K562 (cell line): Measurements from ENCODE around the gene BMP2. TPM values are rescaled to one million over a fixed set of nuclear protein-coding genes. Genes with fewer than 3 reads are reported as not detected.

Experiments used
- ATAC-seq: fragments of 200-7000 bp; cut with Tn5 transposase; 3 replicates; pipeline ENCODE4 v1.9.1; 2020; ENCODE audit warnings: moderate library complexity
- BruUV-seq: library from RNA; stranded (reverse); fragments of 400-500 nt; replicated peaks from 2 replicates; lab custom pipeline; 2021; lab: Mats Ljungman, UMichigan
- CTCF ChIA-PET: fragments of 300-600 bp; formaldehyde crosslinking; extraction: SDS; loops from one replicate; lab custom pipeline; 2021; ENCODE audit warnings: low intra/inter-chr PET ratio; lab: Yijun Ruan, JAX
- POLR2A ChIA-PET: fragments of 300-600, 350-650 bp; sonication (Branson Sonifier 250); formaldehyde crosslinking; extraction: SDS; loops from one replicate; lab custom pipeline; 2021; ENCODE audit warnings: antibody characterized with exemption, inconsistent platforms; lab: Yijun Ruan, JAX
- DNase-seq, 4 experiments: peaks; one replicate each; pipeline versions ENCODE4 v3.0.0 to v3.0.0-alpha.2; 2011 to 2018; ENCODE audit warnings: low spot score in 3 of 4, mixed read lengths in 3 of 4; ENCODE audit errors: extremely low read depth in 1 of 4
- FAIRE-seq: peaks from 2 replicates; lab custom pipeline; 2011; peaks lifted over from hg19 to GRCh38; lab: Jason Lieb, UNC
- H2AFZ ChIP-seq: 2 replicates; pipeline ENCODE4 v1.6.0; 2011; ENCODE audit warnings: low read depth, low read length, control low read depth, inconsistent platforms
- H3K27ac ChIP-seq: fragments of 200-600 bp; 3 replicates; pipeline ENCODE4 v1.8.0; 2011; ENCODE audit warnings: low read depth, mild to moderate bottlenecking, control low read depth, inconsistent platforms, low read length, moderate library complexity, mixed read lengths; ENCODE audit errors: extremely low read depth
- H3K27me3 ChIP-seq, 2 experiments: fragments of 300-600 bp in 1 of 2; 2 replicates in 1 of 2; 3 replicates in 1 of 2; pipeline versions ENCODE4 v1.6.0 to v1.8.0; 2011; ENCODE audit warnings: inconsistent platforms in 2 of 2, low read length in 2 of 2, mild to moderate bottlenecking in 1 of 2, mixed read lengths in 1 of 2, moderate library complexity in 1 of 2; ENCODE audit not compliant: control insufficient read depth in 2 of 2, insufficient read depth in 2 of 2
- H3K36me3 ChIP-seq: fragments of 300-600 bp; 3 replicates; pipeline ENCODE4 v1.8.0; 2011; ENCODE audit warnings: mild to moderate bottlenecking, low read length, inconsistent platforms; ENCODE audit not compliant: control insufficient read depth, insufficient read depth
- H3K4me1 ChIP-seq, 2 experiments: fragments of 200-600 bp in 1 of 2; replicated peaks in 1 of 2; 2 replicates in 1 of 2; 3 replicates in 1 of 2; pipeline versions ENCODE4 v1.5.1 to v1.8.0; 2011; ENCODE audit warnings: inconsistent platforms in 2 of 2, low read length in 2 of 2, mild to moderate bottlenecking in 1 of 2, mixed read lengths in 1 of 2, moderate library complexity in 1 of 2; ENCODE audit not compliant: control insufficient read depth in 2 of 2, insufficient read depth in 2 of 2
- H3K4me2 ChIP-seq: 2 replicates; pipeline ENCODE4 v1.6.1; 2011; ENCODE audit warnings: low read length, control low read depth, inconsistent platforms, mixed read lengths; ENCODE audit not compliant: insufficient read depth
- H3K4me3 ChIP-seq: fragments of 200-600 bp; sonication (generic), shearing (Covaris generic); 2 replicates; pipeline ENCODE4 v1.5.1; 2016; ENCODE audit warnings: control low read depth, inconsistent platforms
- H3K79me2 ChIP-seq: fragments of 200-600 bp; 3 replicates; pipeline ENCODE4 v1.8.0; 2011; ENCODE audit warnings: low read length, inconsistent platforms; ENCODE audit not compliant: control insufficient read depth, insufficient read depth
- H3K9ac ChIP-seq, 2 experiments: 2 replicates each; pipeline versions ENCODE4 v1.6.0 to v1.6.1; 2011; ENCODE audit warnings: low read depth in 2 of 2, low read length in 2 of 2, control low read depth in 1 of 2, inconsistent platforms in 1 of 2, mild to moderate bottlenecking in 1 of 2, mixed read lengths in 1 of 2; ENCODE audit not compliant: insufficient read depth in 1 of 2
- H3K9me1 ChIP-seq: one replicate; pipeline ENCODE4 v1.6.0; 2011; ENCODE audit warnings: inconsistent platforms, mild to moderate bottlenecking, low read length, moderate library complexity; ENCODE audit not compliant: control insufficient read depth, insufficient read depth
- H3K9me3 ChIP-seq: replicated peaks from 2 replicates; pipeline ENCODE4 v1.5.1; 2011; ENCODE audit warnings: low read depth, low read length, inconsistent platforms; ENCODE audit not compliant: control insufficient read depth, insufficient read depth
- H4K20me1 ChIP-seq: replicated peaks from 2 replicates; pipeline ENCODE4 v1.6.1; 2011; ENCODE audit warnings: low read length, inconsistent platforms, mixed read lengths; ENCODE audit not compliant: control insufficient read depth, insufficient read depth
- RAD21 ChIP-seq, 2 experiments: fragments of 250-450 bp in 1 of 2; fragments of 450-650 bp in 1 of 2; sonication (Bioruptor Pico) in 1 of 2; formaldehyde crosslinking in 1 of 2; IDR thresholded peaks in 1 of 2; conservative IDR thresholded peaks in 1 of 2; 2 replicates each; pipeline versions ENCODE4 v1.4.0 to v1.8.0; 2020 to 2022; ENCODE audit warnings: mild to moderate bottlenecking in 2 of 2, moderate library complexity in 1 of 2
- TAF9B ChIP-seq: fragments of 450-650 bp; IDR thresholded peaks from 2 replicates; pipeline ENCODE4 v1.6.1; 2018; ENCODE audit warnings: mild to moderate bottlenecking; ENCODE audit not compliant: partially characterized antibody
- TCFL5 ChIP-seq: fragments of 250-450 bp; sonication (Bioruptor Pico); conservative IDR thresholded peaks from 2 replicates; pipeline ENCODE4 v1.6.1; 2021; ENCODE audit warnings: mild to moderate bottlenecking, moderate library complexity, matching md5 sums
- ZNF384 ChIP-seq: IDR thresholded peaks from 2 replicates; pipeline ENCODE4 v1.6.1; 2012; ENCODE audit warnings: low read depth, low read length, improper control_type of control experiment
- WGBS: fragments of 100-300 bp; shearing (Covaris generic); methylation state at CpG from one replicate; pipeline ENCODE4 v1.1.6; 2016; ENCODE audit warnings: low coverage, mixed read lengths; ENCODE audit not compliant: insufficient coverage; ENCODE audit errors: missing lambda C conversion rate; 5-methylcytosine and 5-hydroxymethylcytosine counted together
- in situ Hi-C: fragments of 300-500 bp; cut with MboI; formaldehyde crosslinking; loops from 4 replicates; pipeline ENCODE4 v1.15.0; 2018; ENCODE audit warnings: inconsistent platforms, mixed read lengths
- intact Hi-C: fragments of 100-400 bp; cut with micrococcal nuclease; formaldehyde crosslinking; loops from 2 replicates; pipeline ENCODE4 v1.14.2; 2022
- polyA plus RNA-seq, 8 experiments: library from polyadenylated mRNA; depleted of rRNA in 4 of 8; stranded (reverse) in 5 of 8; unstranded in 3 of 8; fragments of >200 nt; fragmentation: Nextera tagmentation in 2 of 8; fragmentation: Illumina TruSeq in 1 of 8; extraction: Ambion mirVana in 2 of 8; extraction: Trizol in 1 of 8; gene quantifications; 2 replicates each; pipeline versions ENCODE4 v1.2.1 to v1.2.3, GENCODE V29; 2011 to 2014; ENCODE audit warnings: inconsistent platforms in 1 of 8, missing spikeins in 1 of 8
- total RNA-seq, 7 experiments: library from RNA; depleted of rRNA in 6 of 7; stranded (reverse); fragments of >200 nt in 6 of 7; fragmentation: Illumina TruSeq in 2 of 7; extraction: Trizol in 2 of 7; gene quantifications; 2 replicates each; pipeline versions ENCODE4 v1.2.1 to v1.2.3, GENCODE V29; 2011 to 2021; ENCODE audit warnings: low replicate concordance in 1 of 7
- TF ChIP-seq, protein P1 (sequence below), 2 experiments: fragments of 450-650 bp in 1 of 2; sonication (generic) in 1 of 2; formaldehyde crosslinking; conservative IDR thresholded peaks; 2 replicates each; pipeline versions ENCODE4 v1.4.0 to v1.8.1; 2020 to 2022; ENCODE audit warnings: mild to moderate bottlenecking in 1 of 2, missing genetic modification reagents in 1 of 2
- TF ChIP-seq, protein P2 (sequence below), 3 experiments: IDR thresholded peaks in 2 of 3; conservative IDR thresholded peaks in 1 of 3; 2 replicates each; pipeline ENCODE4 v1.5.1; 2011 to 2012; ENCODE audit warnings: low read length in 3 of 3, mild to moderate bottlenecking in 3 of 3, control low read depth in 2 of 3, improper control_type of control experiment in 1 of 3, inconsistent platforms in 1 of 3, low read depth in 1 of 3, mixed read lengths in 1 of 3, moderate library complexity in 1 of 3; ENCODE audit not compliant: insufficient read depth in 2 of 3
- TF ChIP-seq, protein P3 (sequence below): fragments of 250-450 bp; sonication (Bioruptor Pico); IDR thresholded peaks from 2 replicates; pipeline ENCODE4 v1.8.0; 2021; ENCODE audit warnings: moderate library complexity, mild to moderate bottlenecking, inconsistent platforms

Gene BMP2
- total and polyA plus RNA-seq, 9 of the 15 experiments (the other 6 are each of a cell fraction or from before 2014, with no cell fraction given), result 0.01 to 0.07 (median 0.03) TPM; not detected in 5

DNA sequence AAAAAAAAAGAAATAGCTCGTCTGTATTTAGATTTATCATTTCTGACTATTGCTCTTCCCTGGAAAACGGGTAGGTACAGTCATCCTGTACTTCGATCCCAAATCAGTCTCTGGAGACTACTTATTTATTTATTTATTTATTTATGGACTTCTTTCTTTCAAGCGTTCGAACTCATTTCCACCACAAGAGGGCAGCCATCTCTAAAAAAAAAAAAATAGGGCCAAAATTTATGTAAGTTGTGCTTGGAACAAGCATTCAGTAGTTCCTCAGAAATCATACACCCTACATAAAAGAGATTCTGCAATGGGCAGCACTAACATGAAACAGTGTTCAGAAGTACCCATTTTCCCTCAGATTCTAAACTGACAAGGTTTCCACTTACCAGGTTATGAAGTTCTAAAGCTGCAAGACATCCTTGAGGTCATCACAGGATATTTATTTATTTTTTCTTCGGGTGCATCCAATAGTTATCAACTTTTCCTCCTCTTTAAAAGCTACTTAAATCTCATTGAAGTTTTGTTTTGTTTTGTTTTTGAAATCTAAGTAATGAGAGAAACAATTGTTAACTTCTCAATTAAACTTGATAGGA is 1.9 kb upstream of the BMP2 start:
- CTCF ChIA-PET, result interaction anchor here (0.7 kb wide), 2 partner anchors 172 to 175 kb away, joined by 3 to 4 read pairs; no protein-coding TSS in a partner anchor

More for the DNA sequence above, 1.9 kb upstream of the BMP2 start:
- Histone ChIP-seq H3K4me1 (peaks cover 0 to 16% of the 10 kb centered on the region in 2 experiments; a peak in 1 of 5 replicates), H3K9me3 (no peaks in the 10 kb centered on the region), H3K9ac (no peak overlapping the region), H3K36me3 (no peaks in the 10 kb centered on the region), H2AFZ (no peak overlapping the region), H3K4me3 (no peak overlapping the region), H3K27me3 (no peaks in the 10 kb centered on the region; a peak in 1 of 5 replicates), H3K27ac (no peak overlapping the region), H3K4me2 (no peak overlapping the region), H3K9me1 (no peaks in the 10 kb centered on the region), H3K79me2 (no peaks in the 10 kb centered on the region), H4K20me1 (no peaks in the 10 kb centered on the region)
- TF ChIP-seq, protein P1, sequence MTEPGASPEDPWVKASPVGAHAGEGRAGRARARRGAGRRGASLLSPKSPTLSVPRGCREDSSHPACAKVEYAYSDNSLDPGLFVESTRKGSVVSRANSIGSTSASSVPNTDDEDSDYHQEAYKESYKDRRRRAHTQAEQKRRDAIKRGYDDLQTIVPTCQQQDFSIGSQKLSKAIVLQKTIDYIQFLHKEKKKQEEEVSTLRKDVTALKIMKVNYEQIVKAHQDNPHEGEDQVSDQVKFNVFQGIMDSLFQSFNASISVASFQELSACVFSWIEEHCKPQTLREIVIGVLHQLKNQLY (CRISPR knock-in tag; conservative IDR thresholded peaks at IDR 0.05), result no peak
- TF ChIP-seq TCFL5 (CRISPR knock-in tag), result no peak
- TF ChIP-seq, protein P2, sequence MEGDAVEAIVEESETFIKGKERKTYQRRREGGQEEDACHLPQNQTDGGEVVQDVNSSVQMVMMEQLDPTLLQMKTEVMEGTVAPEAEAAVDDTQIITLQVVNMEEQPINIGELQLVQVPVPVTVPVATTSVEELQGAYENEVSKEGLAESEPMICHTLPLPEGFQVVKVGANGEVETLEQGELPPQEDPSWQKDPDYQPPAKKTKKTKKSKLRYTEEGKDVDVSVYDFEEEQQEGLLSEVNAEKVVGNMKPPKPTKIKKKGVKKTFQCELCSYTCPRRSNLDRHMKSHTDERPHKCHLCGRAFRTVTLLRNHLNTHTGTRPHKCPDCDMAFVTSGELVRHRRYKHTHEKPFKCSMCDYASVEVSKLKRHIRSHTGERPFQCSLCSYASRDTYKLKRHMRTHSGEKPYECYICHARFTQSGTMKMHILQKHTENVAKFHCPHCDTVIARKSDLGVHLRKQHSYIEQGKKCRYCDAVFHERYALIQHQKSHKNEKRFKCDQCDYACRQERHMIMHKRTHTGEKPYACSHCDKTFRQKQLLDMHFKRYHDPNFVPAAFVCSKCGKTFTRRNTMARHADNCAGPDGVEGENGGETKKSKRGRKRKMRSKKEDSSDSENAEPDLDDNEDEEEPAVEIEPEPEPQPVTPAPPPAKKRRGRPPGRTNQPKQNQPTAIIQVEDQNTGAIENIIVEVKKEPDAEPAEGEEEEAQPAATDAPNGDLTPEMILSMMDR (IDR thresholded peaks at IDR 0.05 in 2 of 3, conservative IDR thresholded peaks at IDR 0.05 in 1 of 3; ENCODE audit: insufficient read depth in 2 of 3, low read depth in 1 of 3, low read length in 3 of 3), result peak in 2 of 3 experiments; percentile 17 to 51; a peak in 2 of 6 replicates
- no peak for TF ChIP-seq TAF9B
- TF ChIP-seq RAD21 (CRISPR knock-in tag; conservative IDR thresholded peaks at IDR 0.05 in 1 of 2, IDR thresholded peaks at IDR 0.05 in 1 of 2), result peak in 1 of 2 experiments; percentile 32; a peak in 2 of 4 replicates
- TF ChIP-seq, protein P3, sequence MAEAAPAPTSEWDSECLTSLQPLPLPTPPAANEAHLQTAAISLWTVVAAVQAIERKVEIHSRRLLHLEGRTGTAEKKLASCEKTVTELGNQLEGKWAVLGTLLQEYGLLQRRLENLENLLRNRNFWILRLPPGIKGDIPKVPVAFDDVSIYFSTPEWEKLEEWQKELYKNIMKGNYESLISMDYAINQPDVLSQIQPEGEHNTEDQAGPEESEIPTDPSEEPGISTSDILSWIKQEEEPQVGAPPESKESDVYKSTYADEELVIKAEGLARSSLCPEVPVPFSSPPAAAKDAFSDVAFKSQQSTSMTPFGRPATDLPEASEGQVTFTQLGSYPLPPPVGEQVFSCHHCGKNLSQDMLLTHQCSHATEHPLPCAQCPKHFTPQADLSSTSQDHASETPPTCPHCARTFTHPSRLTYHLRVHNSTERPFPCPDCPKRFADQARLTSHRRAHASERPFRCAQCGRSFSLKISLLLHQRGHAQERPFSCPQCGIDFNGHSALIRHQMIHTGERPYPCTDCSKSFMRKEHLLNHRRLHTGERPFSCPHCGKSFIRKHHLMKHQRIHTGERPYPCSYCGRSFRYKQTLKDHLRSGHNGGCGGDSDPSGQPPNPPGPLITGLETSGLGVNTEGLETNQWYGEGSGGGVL, result no peak
- TF ChIP-seq ZNF384, result peak; percentile 54; the same call in 1 of the 2 replicates
- DNase-seq (peak; percentile 5 to 32 (median 6)), FAIRE-seq (no peak), ATAC-seq (no peak)
- BruUV-seq, result no TSS peak
- POLR2A ChIA-PET, result no interaction called here
- intact Hi-C loops (loop anchor here (5.0 to 10.0 kb wide), 2 partner anchors 1159 to 1957 kb away; no protein-coding TSS in a partner anchor), in situ Hi-C loops (no loop called here)
- WGBS, result 3% methylated on average over 5 of the region's 6 CpGs
